ENCODE measurements around the gene PRR20E. TPM values are rescaled to one million over a fixed set of nuclear protein-coding genes. Genes with fewer than 3 reads are reported as not detected.
"Not testable (repeated sequence)": the region's sequence is repeated elsewhere in the genome, so short reads cannot be mapped to it uniquely, and the experiment has no call there.

The PRR20E gene
- total RNA-seq: not detected

DNA sequence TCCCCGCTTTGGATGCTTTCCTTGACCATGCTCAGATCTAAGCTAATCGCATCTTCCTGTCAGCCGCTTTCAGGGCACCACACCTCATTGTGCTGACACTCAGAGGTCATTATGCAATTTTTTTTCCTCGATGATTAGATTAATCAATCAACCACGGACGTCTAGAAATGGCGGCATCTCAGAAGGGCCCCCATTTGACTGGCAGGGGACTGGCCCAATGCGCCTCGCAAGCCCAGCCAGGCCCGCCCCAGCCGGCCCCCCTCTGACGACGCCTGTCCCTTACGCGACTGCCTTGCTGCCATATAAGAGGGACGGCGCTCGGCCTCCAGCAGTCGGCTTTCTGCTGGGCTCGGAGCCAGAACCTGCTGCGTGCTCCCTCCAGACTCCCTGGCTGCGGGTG is at the start of gene PRR20E:
Gene PRR20E, plus strand, starts transcription at position 301 of the 400 bp plus-strand sequence. CDS start 387 bp downstream, outside the sequence.
- intact Hi-C loops (cut with micrococcal nuclease); H3K27ac Mint-ChIP-seq; H3K4me3 Mint-ChIP-seq; CTCF ChIA-PET; H3K9me3 Mint-ChIP-seq; DNase-seq; H3K36me3 Mint-ChIP-seq; H3K27me3 Mint-ChIP-seq; POLR2A ChIA-PET; H3K4me1 Mint-ChIP-seq (ENCODE audit: low read depth): not testable (repeated sequence)

DNA sequence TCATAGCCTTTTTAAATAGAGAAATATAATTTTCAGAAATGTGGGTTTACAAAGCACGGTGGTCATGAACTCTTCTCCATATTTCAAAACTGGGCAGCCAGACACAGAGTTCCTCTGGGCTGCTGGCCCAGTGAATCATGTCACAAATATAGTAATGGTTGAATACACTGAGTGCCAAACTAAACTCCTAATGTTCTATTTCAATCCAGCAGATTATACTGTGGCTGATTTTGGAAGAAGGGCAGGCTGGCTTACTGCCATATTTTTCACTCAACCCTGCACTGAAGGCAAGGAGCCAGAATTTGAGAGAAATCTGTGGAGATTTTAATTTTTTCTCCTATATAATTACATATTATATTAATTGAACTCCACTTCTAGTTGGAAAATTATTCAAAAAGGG is 43.3 kb upstream of the PRR20E start:
- H3K27ac Mint-ChIP-seq: no peak overlapping the region
- no peaks in the 10 kb centered on the region for H3K27me3 Mint-ChIP-seq
- H3K4me1 Mint-ChIP-seq (ENCODE audit: low read depth): no peaks in the 10 kb centered on the region
- POLR2A ChIA-PET: no interaction called here
- H3K36me3 Mint-ChIP-seq: no peaks in the 10 kb centered on the region
- CTCF ChIA-PET: no interaction called here
- intact Hi-C loops (cut with micrococcal nuclease): no loop called here
- no peaks in the 10 kb centered on the region for H3K9me3 Mint-ChIP-seq
- DNase-seq: no peak
- no peak overlapping the region for H3K4me3 Mint-ChIP-seq

DNA sequence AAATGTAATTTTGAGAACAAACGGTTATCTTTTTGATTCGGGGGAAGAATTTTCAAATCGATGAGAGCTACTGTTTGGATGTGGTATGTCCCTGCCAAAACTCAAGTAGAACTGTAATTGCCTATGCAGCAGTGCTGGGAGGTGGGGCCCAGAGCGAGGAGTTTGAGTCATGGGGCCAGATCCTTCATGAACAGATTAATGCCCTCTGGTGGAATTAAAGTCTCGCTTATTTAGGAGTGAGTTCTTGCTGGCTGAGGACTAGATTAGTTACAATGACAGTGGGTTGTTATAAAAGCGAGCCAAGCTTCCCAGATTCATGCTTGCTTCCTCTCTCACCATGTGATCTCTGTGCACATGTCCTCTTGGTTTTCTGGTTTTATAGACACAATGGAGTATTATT is 38.1 kb upstream of the PRR20E start:
- Mint-ChIP-seq H3K27me3 (no peaks in the 10 kb centered on the region), H3K9me3 (no peaks in the 10 kb centered on the region), H3K27ac (no peak overlapping the region), H3K4me1 (ENCODE audit: low read depth) (no peaks in the 10 kb centered on the region), H3K4me3 (no peak overlapping the region), H3K36me3 (no peaks in the 10 kb centered on the region)
- DNase-seq: no peak
- intact Hi-C loops (cut with micrococcal nuclease): no loop called here
- CTCF ChIA-PET: no interaction called here
- POLR2A ChIA-PET: no interaction called here

DNA sequence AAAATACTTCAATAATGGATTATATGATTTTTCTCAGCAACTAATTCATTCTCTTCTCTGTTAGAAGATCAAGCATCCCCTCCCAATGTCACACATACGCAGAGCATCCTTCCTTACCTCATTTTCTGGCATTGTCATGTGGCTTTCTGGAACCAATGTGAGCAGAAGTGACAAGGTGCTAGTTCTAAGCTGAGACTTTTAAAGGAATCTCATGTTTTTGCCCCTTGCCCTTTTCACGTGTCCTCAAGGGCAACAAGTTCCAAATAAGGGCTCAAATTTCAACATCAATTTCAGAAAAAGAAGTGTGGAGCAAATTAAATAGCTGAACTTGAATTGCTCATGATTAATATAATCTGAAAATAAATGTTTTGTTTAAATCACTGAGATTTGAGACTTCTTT is 30.9 kb upstream of the PRR20E start:
- POLR2A ChIA-PET: no interaction called here
- Mint-ChIP-seq H3K9me3 (peaks cover 2% of the 10 kb centered on the region), H3K4me1 (ENCODE audit: low read depth) (no peaks in the 10 kb centered on the region), H3K4me3 (no peak overlapping the region), H3K36me3 (no peaks in the 10 kb centered on the region), H3K27me3 (no peaks in the 10 kb centered on the region), H3K27ac (no peak overlapping the region)
- DNase-seq: no peak
- intact Hi-C loops (cut with micrococcal nuclease): no loop called here
- CTCF ChIA-PET: no interaction called here

DNA sequence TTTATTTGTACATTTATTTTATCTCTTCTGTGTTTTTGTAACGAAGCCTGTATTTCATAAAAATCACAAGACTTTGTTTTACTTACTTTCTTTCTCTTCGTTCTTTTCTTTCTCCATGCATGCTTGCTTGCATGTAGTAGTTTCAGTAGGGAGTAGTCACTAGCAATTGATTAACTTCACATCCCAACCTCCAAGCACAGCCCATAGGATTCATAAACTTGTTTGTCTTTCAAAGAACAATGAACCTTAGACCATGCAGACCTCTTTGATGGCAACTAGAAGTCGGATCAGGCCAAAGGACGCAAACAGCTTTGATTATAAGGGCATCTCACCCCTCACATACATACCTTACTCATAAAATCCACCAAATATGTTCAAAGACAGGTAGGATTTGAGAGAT is 29.4 kb upstream of the PRR20E start:
- POLR2A ChIA-PET: no interaction called here
- Mint-ChIP-seq H3K27me3 (no peaks in the 10 kb centered on the region), H3K4me3 (no peak overlapping the region), H3K36me3 (no peaks in the 10 kb centered on the region), H3K9me3 (peaks cover 2% of the 10 kb centered on the region), H3K27ac (no peak overlapping the region), H3K4me1 (ENCODE audit: low read depth) (no peaks in the 10 kb centered on the region)
- CTCF ChIA-PET: no interaction called here
- intact Hi-C loops (cut with micrococcal nuclease): no loop called here
- DNase-seq: no peak

DNA sequence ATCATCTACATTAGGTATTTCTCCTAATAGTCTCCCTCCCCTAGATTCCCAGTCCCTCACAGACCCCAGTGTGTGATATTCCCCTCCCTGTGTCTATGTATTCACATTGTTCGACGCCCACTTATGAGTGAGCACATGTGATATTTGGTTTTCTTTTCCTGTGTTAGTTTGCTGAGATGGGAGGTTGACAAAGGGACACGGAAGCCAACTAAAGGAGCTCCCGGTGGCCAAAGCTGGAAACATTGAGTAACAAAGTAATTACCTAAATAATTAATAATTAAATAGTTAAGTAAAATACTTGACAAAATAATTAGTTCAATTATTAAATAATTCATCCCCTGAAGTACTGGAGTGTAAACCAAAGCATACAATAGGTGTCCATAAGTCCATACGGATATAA is 28.0 kb upstream of the PRR20E start:
- intact Hi-C loops (cut with micrococcal nuclease): no loop called here
- no peak for DNase-seq
- H3K36me3 Mint-ChIP-seq: no peaks in the 10 kb centered on the region
- H3K4me3 Mint-ChIP-seq: no peak overlapping the region
- no peak overlapping the region for H3K27ac Mint-ChIP-seq
- H3K4me1 Mint-ChIP-seq (ENCODE audit: low read depth): no peaks in the 10 kb centered on the region
- H3K9me3 Mint-ChIP-seq: peaks cover 2% of the 10 kb centered on the region
- CTCF ChIA-PET: no interaction called here
- POLR2A ChIA-PET: no interaction called here
- H3K27me3 Mint-ChIP-seq: no peaks in the 10 kb centered on the region

DNA sequence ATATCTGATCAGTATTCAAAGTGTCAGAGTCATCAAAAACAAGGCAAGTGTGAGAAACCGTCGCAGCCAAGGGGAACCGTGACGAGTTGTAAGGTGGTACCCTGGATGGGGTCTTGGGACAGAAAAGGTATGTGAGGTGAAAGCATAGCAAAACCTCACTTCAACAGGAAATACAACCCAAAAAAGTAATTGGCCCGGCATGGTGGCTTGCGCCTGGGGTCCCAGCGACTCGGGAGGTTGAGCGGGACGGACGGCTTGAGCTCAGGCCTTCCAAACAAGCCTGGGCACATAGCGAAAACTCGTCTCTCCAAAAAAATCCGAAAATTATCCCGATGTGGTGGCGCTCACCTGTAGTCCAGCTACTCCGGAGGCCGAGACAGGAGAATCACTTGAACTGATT is 27.2 kb upstream of the PRR20E start:
- intact Hi-C loops (cut with micrococcal nuclease); DNase-seq; H3K4me3 Mint-ChIP-seq: not testable (repeated sequence)

DNA sequence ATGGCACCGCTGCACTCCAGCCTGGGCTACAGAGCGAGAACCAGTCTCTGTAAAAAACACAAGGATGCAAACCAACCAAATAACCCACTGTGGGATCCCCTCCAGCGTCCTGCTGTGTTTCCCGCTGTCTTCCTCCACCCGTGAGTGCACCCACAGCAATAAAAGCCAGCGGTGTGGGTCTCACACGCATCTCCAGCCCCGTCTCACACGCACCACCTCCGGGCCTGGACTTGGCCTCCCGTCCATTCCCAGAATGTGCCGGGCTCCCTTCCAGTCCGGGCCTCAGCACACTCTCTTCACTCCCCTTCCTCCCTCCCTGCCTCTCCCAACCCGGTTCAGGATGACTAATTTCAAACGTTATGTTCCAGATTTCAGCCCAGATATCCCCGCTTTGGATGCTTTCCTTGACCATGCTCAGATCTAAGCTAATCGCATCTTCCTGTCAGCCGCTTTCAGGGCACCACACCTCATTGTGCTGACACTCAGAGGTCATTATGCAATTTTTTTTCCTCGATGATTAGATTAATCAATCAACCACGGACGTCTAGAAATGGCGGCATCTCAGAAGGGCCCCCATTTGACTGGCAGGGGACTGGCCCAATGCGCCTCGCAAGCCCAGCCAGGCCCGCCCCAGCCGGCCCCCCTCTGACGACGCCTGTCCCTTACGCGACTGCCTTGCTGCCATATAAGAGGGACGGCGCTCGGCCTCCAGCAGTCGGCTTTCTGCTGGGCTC is 26.6 kb upstream of the PRR20E start, which contains the start of gene PRR20A:
Gene PRR20A, plus strand, starts transcription at position 684 of the 734 bp plus-strand sequence. CDS start 387 bp downstream, outside the sequence.
- DNase-seq; POLR2A ChIA-PET; CTCF ChIA-PET; H3K4me1 Mint-ChIP-seq (ENCODE audit: low read depth); H3K27ac Mint-ChIP-seq; H3K9me3 Mint-ChIP-seq; H3K4me3 Mint-ChIP-seq; intact Hi-C loops (cut with micrococcal nuclease); H3K27me3 Mint-ChIP-seq; H3K36me3 Mint-ChIP-seq: not testable (repeated sequence)

More for the DNA sequence above, 27.2 kb upstream of the PRR20E start:
- POLR2A ChIA-PET; H3K27ac Mint-ChIP-seq; H3K27me3 Mint-ChIP-seq; H3K9me3 Mint-ChIP-seq; H3K36me3 Mint-ChIP-seq; CTCF ChIA-PET; H3K4me1 Mint-ChIP-seq (ENCODE audit: low read depth): not testable (repeated sequence)

DNA sequence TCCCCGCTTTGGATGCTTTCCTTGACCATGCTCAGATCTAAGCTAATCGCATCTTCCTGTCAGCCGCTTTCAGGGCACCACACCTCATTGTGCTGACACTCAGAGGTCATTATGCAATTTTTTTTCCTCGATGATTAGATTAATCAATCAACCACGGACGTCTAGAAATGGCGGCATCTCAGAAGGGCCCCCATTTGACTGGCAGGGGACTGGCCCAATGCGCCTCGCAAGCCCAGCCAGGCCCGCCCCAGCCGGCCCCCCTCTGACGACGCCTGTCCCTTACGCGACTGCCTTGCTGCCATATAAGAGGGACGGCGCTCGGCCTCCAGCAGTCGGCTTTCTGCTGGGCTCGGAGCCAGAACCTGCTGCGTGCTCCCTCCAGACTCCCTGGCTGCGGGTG is 19.8 kb upstream of the PRR20E start, which contains the start of gene PRR20B:
Gene PRR20B, plus strand, starts transcription at position 301 of the 400 bp plus-strand sequence. CDS start 387 bp downstream, outside the sequence.
- H3K36me3 Mint-ChIP-seq; H3K4me1 Mint-ChIP-seq (ENCODE audit: low read depth); POLR2A ChIA-PET: not testable (repeated sequence)

DNA sequence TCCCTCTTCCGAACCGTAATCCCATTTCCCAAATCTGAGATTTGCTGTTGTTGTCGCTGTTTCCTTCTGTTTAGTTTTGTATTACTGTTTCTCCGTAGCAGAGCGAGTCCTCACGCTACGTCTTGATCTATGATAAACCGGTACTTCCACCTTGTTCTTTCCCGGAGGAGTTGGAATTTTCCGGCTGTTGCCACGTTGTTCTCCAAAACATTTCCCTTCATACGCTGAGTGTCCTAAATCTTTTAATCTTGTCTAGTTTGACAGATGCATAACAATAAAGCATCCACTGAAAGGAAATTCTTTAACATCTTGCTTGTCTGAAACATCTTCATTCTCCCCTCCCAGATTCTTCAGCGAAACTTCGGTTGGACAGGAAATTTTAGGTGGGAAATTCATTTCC is 18.9 kb upstream of the PRR20E start:
- H3K27ac Mint-ChIP-seq; POLR2A ChIA-PET; H3K4me3 Mint-ChIP-seq; H3K36me3 Mint-ChIP-seq; H3K9me3 Mint-ChIP-seq; intact Hi-C loops (cut with micrococcal nuclease); DNase-seq; CTCF ChIA-PET; H3K4me1 Mint-ChIP-seq (ENCODE audit: low read depth); H3K27me3 Mint-ChIP-seq: not testable (repeated sequence)

More for the DNA sequence above, 19.8 kb upstream of the PRR20E start, which contains the start of gene PRR20B:
- H3K4me3 Mint-ChIP-seq; CTCF ChIA-PET; DNase-seq; H3K27ac Mint-ChIP-seq; H3K27me3 Mint-ChIP-seq; intact Hi-C loops (cut with micrococcal nuclease); H3K9me3 Mint-ChIP-seq: not testable (repeated sequence)

DNA sequence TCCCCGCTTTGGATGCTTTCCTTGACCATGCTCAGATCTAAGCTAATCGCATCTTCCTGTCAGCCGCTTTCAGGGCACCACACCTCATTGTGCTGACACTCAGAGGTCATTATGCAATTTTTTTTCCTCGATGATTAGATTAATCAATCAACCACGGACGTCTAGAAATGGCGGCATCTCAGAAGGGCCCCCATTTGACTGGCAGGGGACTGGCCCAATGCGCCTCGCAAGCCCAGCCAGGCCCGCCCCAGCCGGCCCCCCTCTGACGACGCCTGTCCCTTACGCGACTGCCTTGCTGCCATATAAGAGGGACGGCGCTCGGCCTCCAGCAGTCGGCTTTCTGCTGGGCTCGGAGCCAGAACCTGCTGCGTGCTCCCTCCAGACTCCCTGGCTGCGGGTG is 13.2 kb upstream of the PRR20E start, which contains the start of gene PRR20C:
Gene PRR20C, plus strand, starts transcription at position 301 of the 400 bp plus-strand sequence. CDS start 387 bp downstream, outside the sequence.
- not testable (repeated sequence) for H3K36me3 Mint-ChIP-seq

DNA sequence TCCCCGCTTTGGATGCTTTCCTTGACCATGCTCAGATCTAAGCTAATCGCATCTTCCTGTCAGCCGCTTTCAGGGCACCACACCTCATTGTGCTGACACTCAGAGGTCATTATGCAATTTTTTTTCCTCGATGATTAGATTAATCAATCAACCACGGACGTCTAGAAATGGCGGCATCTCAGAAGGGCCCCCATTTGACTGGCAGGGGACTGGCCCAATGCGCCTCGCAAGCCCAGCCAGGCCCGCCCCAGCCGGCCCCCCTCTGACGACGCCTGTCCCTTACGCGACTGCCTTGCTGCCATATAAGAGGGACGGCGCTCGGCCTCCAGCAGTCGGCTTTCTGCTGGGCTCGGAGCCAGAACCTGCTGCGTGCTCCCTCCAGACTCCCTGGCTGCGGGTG is 6.7 kb upstream of the PRR20E start, which contains the start of gene PRR20D:
Gene PRR20D, plus strand, starts transcription at position 301 of the 400 bp plus-strand sequence. CDS start 387 bp downstream, outside the sequence.
- POLR2A ChIA-PET; intact Hi-C loops (cut with micrococcal nuclease); H3K36me3 Mint-ChIP-seq; CTCF ChIA-PET; H3K4me1 Mint-ChIP-seq (ENCODE audit: low read depth); H3K9me3 Mint-ChIP-seq; H3K4me3 Mint-ChIP-seq; H3K27ac Mint-ChIP-seq; H3K27me3 Mint-ChIP-seq; DNase-seq: not testable (repeated sequence)

More for the DNA sequence above, 13.2 kb upstream of the PRR20E start, which contains the start of gene PRR20C:
- H3K27me3 Mint-ChIP-seq; H3K4me1 Mint-ChIP-seq (ENCODE audit: low read depth); DNase-seq; H3K9me3 Mint-ChIP-seq; CTCF ChIA-PET; H3K27ac Mint-ChIP-seq; intact Hi-C loops (cut with micrococcal nuclease); POLR2A ChIA-PET; H3K4me3 Mint-ChIP-seq: not testable (repeated sequence)

DNA sequence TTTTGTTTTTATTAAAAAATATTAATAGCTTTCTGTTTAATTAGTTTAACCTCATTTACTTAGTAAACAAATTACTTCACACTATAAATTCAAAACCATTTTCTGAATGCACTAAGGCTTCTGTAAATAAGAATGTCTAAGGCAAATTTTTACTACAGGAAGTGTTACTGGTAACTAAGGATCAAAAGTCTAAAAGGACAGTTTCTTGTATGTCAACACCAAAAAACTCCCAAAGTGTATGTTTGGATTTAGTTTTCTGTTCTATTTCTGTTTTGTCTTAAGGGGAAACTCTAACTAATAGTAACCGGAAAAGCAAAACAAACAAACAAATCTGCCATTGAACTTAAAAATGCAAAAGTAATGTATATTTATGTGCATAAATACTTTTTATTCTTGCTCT is 24.7 kb downstream of the PRR20E start:
- CTCF ChIA-PET: no interaction called here
- Mint-ChIP-seq H3K9me3 (peaks cover 4% of the 10 kb centered on the region), H3K27ac (no peak overlapping the region), H3K4me3 (no peak overlapping the region), H3K27me3 (no peaks in the 10 kb centered on the region), H3K4me1 (ENCODE audit: low read depth) (no peaks in the 10 kb centered on the region), H3K36me3 (no peaks in the 10 kb centered on the region)
- intact Hi-C loops (cut with micrococcal nuclease): no loop called here
- no peak for DNase-seq
- POLR2A ChIA-PET: no interaction called here

All from activated CD4-positive, alpha-beta memory T cell treated with anti-CD3 and anti-CD28 coated beads for 36 hours (primary cell).